ENCODE data around the gene UNC5C. TPM values are rescaled to one million over a fixed set of nuclear protein-coding genes. Genes with fewer than 3 reads are reported as not detected.
A peak's percentile ranks its signal among the peaks of the same experiment; 100 is the strongest.

UNC5C gene
- polyA plus RNA-seq, 1 of the 3 experiments (the other 2 are of a cell fraction) = 3.3 TPM

- peak overlapping the region; percentile 55 to 98 for H3K27ac ChIP-seq (ENCODE audit: low read depth in 2 of 2, low read length in 1 of 2)
- H3K9ac ChIP-seq = peak overlapping the region; percentile 24; the same call in 1 of the 2 replicates
- H3F3A ChIP-seq (replicated peaks; ENCODE audit: insufficient read depth) = peaks cover 16% of the 10 kb centered on the region
- H4K20me1 ChIP-seq (ENCODE audit: insufficient read depth) = no peaks in the 10 kb centered on the region
- WGBS (ENCODE audit: low lambda C conversion rate) = 14% methylated on average over 3 of the region's 3 CpGs
- H3K79me2 ChIP-seq (ENCODE audit: insufficient read depth) = peaks cover 22% of the 10 kb centered on the region
- H3K9me3 ChIP-seq = no peaks in the 10 kb centered on the region
- no peaks in the 10 kb centered on the region for H3K9me2 ChIP-seq
- peaks cover 0 to 37% of the 10 kb centered on the region in 2 experiments; a peak in 2 of 4 replicates for H3K4me1 ChIP-seq (ENCODE audit: control insufficient read depth in 1 of 2, insufficient read depth in 2 of 2, low read depth in 1 of 2, low read length in 1 of 2)
- peak overlapping the region; percentile 64 for H2AFZ ChIP-seq (ENCODE audit: low read depth)
- H3K27me3 ChIP-seq (ENCODE audit: insufficient read depth) = no peaks in the 10 kb centered on the region
- POLR2A ChIA-PET = interaction anchor here (1.4 to 1.5 kb wide), 2 partner anchors 9 to 16 kb away, joined by 5 to 8 read pairs; partner anchors contain the start of gene UNC5C
- DNase-seq = no peak
- H3K36me3 ChIP-seq (replicated peaks in 1 of 2; ENCODE audit: control insufficient read depth in 1 of 2, insufficient read depth in 2 of 2, low read length in 1 of 2) = peaks cover 4 to 6% of the 10 kb centered on the region in 2 experiments
- CTCF ChIA-PET = interaction anchor here (0.6 to 14.1 kb wide), 5 partner anchors 8 to 192 kb away, joined by 3 to 183 read pairs (median 5); partner anchors contain the start of gene UNC5C
- H3K4me2 ChIP-seq = peak overlapping the region; percentile 59
- peak overlapping the region in 1 of 2 experiments; percentile 54; a peak in 2 of 4 replicates for H3K4me3 ChIP-seq (ENCODE audit: low read depth in 2 of 2, low read length in 1 of 2)
- TF ChIP-seq YY1 (IDR thresholded peaks at IDR 0.05; ENCODE audit: low read depth) (no peak), GATA2 (CRISPR knock-in tag; IDR thresholded peaks at IDR 0.05) (peak; percentile 68), RAD21 (IDR thresholded peaks at IDR 0.05; ENCODE audit: low read length) (no peak; the same call in 1 of the 2 replicates), RFX5 (IDR thresholded peaks at IDR 0.05; ENCODE audit: low read length) (no peak), RXRA (IDR thresholded peaks at IDR 0.05; ENCODE audit: borderline replicate concordance, low read depth) (no peak), MXI1 (IDR thresholded peaks at IDR 0.05; ENCODE audit: low read depth, low read length) (peak; percentile 71; the same call in 1 of the 2 replicates), FOXM1 (IDR thresholded peaks at IDR 0.05; ENCODE audit: low read depth) (no peak), JUND (IDR thresholded peaks at IDR 0.05) (0 out of 2 replicates have a peak, but pooled peaks have one; percentile 15), CHD2 (IDR thresholded peaks at IDR 0.05; ENCODE audit: low read length, partially characterized antibody) (peak; percentile 84), USF1 (IDR thresholded peaks at IDR 0.05; ENCODE audit: borderline replicate concordance, low read depth) (no peak), NFIC (IDR thresholded peaks at IDR 0.05; ENCODE audit: borderline replicate concordance) (no peak), NRF1 (IDR thresholded peaks at IDR 0.05; ENCODE audit: low read depth, low read length) (no peak), SIN3A (IDR thresholded peaks at IDR 0.05; ENCODE audit: borderline replicate concordance, low read depth, low read length) (0 out of 2 replicates have a peak, but pooled peaks have one; percentile 43), PBX3 (IDR thresholded peaks at IDR 0.05) (peak; percentile 86), FOXJ3 (CRISPR knock-in tag; IDR thresholded peaks at IDR 0.05) (0 out of 2 replicates have a peak, but pooled peaks have one; percentile 18), ELF1 (IDR thresholded peaks at IDR 0.05) (no peak), EZH2phosphoT487 (IDR thresholded peaks at IDR 0.05; ENCODE audit: borderline replicate concordance, low read depth) (no peak), EP300 (IDR thresholded peaks at IDR 0.05; ENCODE audit: borderline replicate concordance in 1 of 2, low read depth in 1 of 2, low read length in 1 of 2) (peak; percentile 43 to 96)
- TF ChIP-seq, protein P1, sequence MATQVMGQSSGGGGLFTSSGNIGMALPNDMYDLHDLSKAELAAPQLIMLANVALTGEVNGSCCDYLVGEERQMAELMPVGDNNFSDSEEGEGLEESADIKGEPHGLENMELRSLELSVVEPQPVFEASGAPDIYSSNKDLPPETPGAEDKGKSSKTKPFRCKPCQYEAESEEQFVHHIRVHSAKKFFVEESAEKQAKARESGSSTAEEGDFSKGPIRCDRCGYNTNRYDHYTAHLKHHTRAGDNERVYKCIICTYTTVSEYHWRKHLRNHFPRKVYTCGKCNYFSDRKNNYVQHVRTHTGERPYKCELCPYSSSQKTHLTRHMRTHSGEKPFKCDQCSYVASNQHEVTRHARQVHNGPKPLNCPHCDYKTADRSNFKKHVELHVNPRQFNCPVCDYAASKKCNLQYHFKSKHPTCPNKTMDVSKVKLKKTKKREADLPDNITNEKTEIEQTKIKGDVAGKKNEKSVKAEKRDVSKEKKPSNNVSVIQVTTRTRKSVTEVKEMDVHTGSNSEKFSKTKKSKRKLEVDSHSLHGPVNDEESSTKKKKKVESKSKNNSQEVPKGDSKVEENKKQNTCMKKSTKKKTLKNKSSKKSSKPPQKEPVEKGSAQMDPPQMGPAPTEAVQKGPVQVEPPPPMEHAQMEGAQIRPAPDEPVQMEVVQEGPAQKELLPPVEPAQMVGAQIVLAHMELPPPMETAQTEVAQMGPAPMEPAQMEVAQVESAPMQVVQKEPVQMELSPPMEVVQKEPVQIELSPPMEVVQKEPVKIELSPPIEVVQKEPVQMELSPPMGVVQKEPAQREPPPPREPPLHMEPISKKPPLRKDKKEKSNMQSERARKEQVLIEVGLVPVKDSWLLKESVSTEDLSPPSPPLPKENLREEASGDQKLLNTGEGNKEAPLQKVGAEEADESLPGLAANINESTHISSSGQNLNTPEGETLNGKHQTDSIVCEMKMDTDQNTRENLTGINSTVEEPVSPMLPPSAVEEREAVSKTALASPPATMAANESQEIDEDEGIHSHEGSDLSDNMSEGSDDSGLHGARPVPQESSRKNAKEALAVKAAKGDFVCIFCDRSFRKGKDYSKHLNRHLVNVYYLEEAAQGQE (IDR thresholded peaks at IDR 0.05; ENCODE audit: low read depth, low read length) = no peak
- TF ChIP-seq, protein P2, sequence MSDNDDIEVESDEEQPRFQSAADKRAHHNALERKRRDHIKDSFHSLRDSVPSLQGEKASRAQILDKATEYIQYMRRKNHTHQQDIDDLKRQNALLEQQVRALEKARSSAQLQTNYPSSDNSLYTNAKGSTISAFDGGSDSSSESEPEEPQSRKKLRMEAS (IDR thresholded peaks at IDR 0.05; ENCODE audit: low read depth) = no peak
- TF ChIP-seq, protein P3, sequence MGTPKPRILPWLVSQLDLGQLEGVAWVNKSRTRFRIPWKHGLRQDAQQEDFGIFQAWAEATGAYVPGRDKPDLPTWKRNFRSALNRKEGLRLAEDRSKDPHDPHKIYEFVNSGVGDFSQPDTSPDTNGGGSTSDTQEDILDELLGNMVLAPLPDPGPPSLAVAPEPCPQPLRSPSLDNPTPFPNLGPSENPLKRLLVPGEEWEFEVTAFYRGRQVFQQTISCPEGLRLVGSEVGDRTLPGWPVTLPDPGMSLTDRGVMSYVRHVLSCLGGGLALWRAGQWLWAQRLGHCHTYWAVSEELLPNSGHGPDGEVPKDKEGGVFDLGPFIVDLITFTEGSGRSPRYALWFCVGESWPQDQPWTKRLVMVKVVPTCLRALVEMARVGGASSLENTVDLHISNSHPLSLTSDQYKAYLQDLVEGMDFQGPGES (IDR thresholded peaks at IDR 0.05; ENCODE audit: low read depth, low read length) = no peak
- TF ChIP-seq, protein P4, sequence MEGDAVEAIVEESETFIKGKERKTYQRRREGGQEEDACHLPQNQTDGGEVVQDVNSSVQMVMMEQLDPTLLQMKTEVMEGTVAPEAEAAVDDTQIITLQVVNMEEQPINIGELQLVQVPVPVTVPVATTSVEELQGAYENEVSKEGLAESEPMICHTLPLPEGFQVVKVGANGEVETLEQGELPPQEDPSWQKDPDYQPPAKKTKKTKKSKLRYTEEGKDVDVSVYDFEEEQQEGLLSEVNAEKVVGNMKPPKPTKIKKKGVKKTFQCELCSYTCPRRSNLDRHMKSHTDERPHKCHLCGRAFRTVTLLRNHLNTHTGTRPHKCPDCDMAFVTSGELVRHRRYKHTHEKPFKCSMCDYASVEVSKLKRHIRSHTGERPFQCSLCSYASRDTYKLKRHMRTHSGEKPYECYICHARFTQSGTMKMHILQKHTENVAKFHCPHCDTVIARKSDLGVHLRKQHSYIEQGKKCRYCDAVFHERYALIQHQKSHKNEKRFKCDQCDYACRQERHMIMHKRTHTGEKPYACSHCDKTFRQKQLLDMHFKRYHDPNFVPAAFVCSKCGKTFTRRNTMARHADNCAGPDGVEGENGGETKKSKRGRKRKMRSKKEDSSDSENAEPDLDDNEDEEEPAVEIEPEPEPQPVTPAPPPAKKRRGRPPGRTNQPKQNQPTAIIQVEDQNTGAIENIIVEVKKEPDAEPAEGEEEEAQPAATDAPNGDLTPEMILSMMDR (IDR thresholded peaks at IDR 0.05) = no peak
- TF ChIP-seq, protein P5, sequence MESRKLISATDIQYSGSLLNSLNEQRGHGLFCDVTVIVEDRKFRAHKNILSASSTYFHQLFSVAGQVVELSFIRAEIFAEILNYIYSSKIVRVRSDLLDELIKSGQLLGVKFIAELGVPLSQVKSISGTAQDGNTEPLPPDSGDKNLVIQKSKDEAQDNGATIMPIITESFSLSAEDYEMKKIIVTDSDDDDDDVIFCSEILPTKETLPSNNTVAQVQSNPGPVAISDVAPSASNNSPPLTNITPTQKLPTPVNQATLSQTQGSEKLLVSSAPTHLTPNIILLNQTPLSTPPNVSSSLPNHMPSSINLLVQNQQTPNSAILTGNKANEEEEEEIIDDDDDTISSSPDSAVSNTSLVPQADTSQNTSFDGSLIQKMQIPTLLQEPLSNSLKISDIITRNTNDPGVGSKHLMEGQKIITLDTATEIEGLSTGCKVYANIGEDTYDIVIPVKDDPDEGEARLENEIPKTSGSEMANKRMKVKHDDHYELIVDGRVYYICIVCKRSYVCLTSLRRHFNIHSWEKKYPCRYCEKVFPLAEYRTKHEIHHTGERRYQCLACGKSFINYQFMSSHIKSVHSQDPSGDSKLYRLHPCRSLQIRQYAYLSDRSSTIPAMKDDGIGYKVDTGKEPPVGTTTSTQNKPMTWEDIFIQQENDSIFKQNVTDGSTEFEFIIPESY (IDR thresholded peaks at IDR 0.05; ENCODE audit: borderline replicate concordance, low read depth) = no peak
Observed at GRCh38 chr4:95540227-95540626, 8.5 kb downstream of the UNC5C start.
